ENCODE results near the gene C11orf98.

C11orf98 gene

GRCh38 chr11:62649486-62649885 lies 15.5 kb downstream of the C11orf98 start:
- TF ChIP-seq Cebpa-rat (IDR thresholded peaks at IDR 0.05), result no peak
- no peak overlapping the region; a peak in 1 of 22 replicates for H3K27ac ChIP-seq
- peaks cover 47 to 62% (median 54%) of the 10 kb centered on the region in 10 experiments for H3K4me1 ChIP-seq
- peak overlapping the region in 5 of 11 experiments; percentile 2 to 51 (median 27); a peak in 4 of 22 replicates for H3K9ac ChIP-seq
- H3K27me3 ChIP-seq, result no peaks in the 10 kb centered on the region
- no peak overlapping the region for H3K4me3 ChIP-seq
- H3K36me3 ChIP-seq, result peaks cover 28 to 55% (median 41%) of the 10 kb centered on the region in 11 experiments
- peaks cover 8 to 57% (median 35%) of the 10 kb centered on the region in 11 experiments; a peak in 19 of 22 replicates for H4K20me1 ChIP-seq
- H3K9me3 ChIP-seq (replicated peaks in 1 of 11), result no peaks in the 10 kb centered on the region
- no peak overlapping the region for H3K4me2 ChIP-seq

GRCh38 chr11:62648967-62649364 lies 16.0 kb downstream of the C11orf98 start:
- Histone ChIP-seq H4K20me1 (peaks cover 11 to 62% (median 38%) of the 10 kb centered on the region in 11 experiments; a peak in 19 of 22 replicates), H3K4me3 (no peak overlapping the region), H3K4me2 (no peak overlapping the region), H3K27me3 (no peaks in the 10 kb centered on the region), H3K27ac (peak overlapping the region in 1 of 11 experiments; percentile 7; a peak in 1 of 22 replicates), H3K36me3 (peaks cover 34 to 60% (median 46%) of the 10 kb centered on the region in 11 experiments), H3K9ac (peak overlapping the region in 7 of 11 experiments; percentile 2 to 51 (median 39); a peak in 7 of 22 replicates), H3K9me3 (replicated peaks in 1 of 11) (no peaks in the 10 kb centered on the region), H3K4me1 (peaks cover 44 to 61% (median 52%) of the 10 kb centered on the region in 10 experiments)
- no peak for TF ChIP-seq Cebpa-rat (IDR thresholded peaks at IDR 0.05)

- Histone ChIP-seq H3K27ac (peak overlapping the region in 1 of 11 experiments; percentile 36; a peak in 1 of 22 replicates), H3K27me3 (no peaks in the 10 kb centered on the region), H3K4me1 (peaks cover 43 to 61% (median 51%) of the 10 kb centered on the region in 10 experiments), H3K4me2 (0 out of 22 replicates have a peak overlapping the region, but pooled peaks of 3 of the 11 experiments have one; percentile 4 to 72 (median 69)), H3K9ac (peak overlapping the region in 9 of 11 experiments; percentile 24 to 100 (median 92); a peak in 14 of 22 replicates), H3K4me3 (no peak overlapping the region), H3K9me3 (replicated peaks in 1 of 11) (no peaks in the 10 kb centered on the region), H4K20me1 (peaks cover 11 to 68% (median 39%) of the 10 kb centered on the region in 11 experiments; a peak in 19 of 22 replicates), H3K36me3 (peaks cover 39 to 66% (median 52%) of the 10 kb centered on the region in 11 experiments)
- no peak for TF ChIP-seq Cebpa-rat (IDR thresholded peaks at IDR 0.05)
Observed at GRCh38 chr11:62648185-62648966, 16.6 kb downstream of the C11orf98 start.

GRCh38 chr11:62647609-62648005 lies 17.4 kb downstream of the C11orf98 start:
- Histone ChIP-seq H3K27ac (peak overlapping the region in 4 of 11 experiments; percentile 10 to 36 (median 18); a peak in 3 of 22 replicates), H3K4me2 (peak overlapping the region in 10 of 11 experiments; percentile 53 to 91 (median 69); a peak in 17 of 22 replicates), H4K20me1 (peaks cover 11 to 74% (median 47%) of the 10 kb centered on the region in 11 experiments; a peak in 19 of 22 replicates), H3K27me3 (no peaks in the 10 kb centered on the region), H3K4me3 (no peak overlapping the region), H3K4me1 (peaks cover 43 to 63% (median 54%) of the 10 kb centered on the region in 10 experiments), H3K9me3 (replicated peaks in 1 of 11) (no peaks in the 10 kb centered on the region), H3K9ac (peak overlapping the region in 9 of 11 experiments; percentile 24 to 100 (median 92); a peak in 15 of 22 replicates), H3K36me3 (peaks cover 47 to 74% (median 60%) of the 10 kb centered on the region in 11 experiments)
- TF ChIP-seq Cebpa-rat (IDR thresholded peaks at IDR 0.05), result no peak

GRCh38 chr11:62646825-62647608 lies 18.0 kb downstream of the C11orf98 start:
- peak overlapping the region in 7 of 10 experiments; percentile 51 to 99 (median 89); a peak in 9 of 20 replicates for H3K4me3 ChIP-seq
- no peaks in the 10 kb centered on the region for H3K9me3 ChIP-seq (replicated peaks in 1 of 11)
- no peak for TF ChIP-seq Cebpa-rat (IDR thresholded peaks at IDR 0.05)
- peaks cover 39 to 64% (median 55%) of the 10 kb centered on the region in 10 experiments for H3K4me1 ChIP-seq
- peaks cover 11 to 74% (median 53%) of the 10 kb centered on the region in 11 experiments; a peak in 19 of 22 replicates for H4K20me1 ChIP-seq
- peak overlapping the region; percentile 53 to 91 (median 69) for H3K4me2 ChIP-seq
- peak overlapping the region in 8 of 11 experiments; percentile 42 to 100 (median 94); a peak in 15 of 22 replicates for H3K9ac ChIP-seq
- peaks cover 53 to 80% (median 66%) of the 10 kb centered on the region in 11 experiments for H3K36me3 ChIP-seq
- H3K27me3 ChIP-seq, result no peaks in the 10 kb centered on the region
- peak overlapping the region in 3 of 11 experiments; percentile 15 to 98 (median 22); a peak in 3 of 22 replicates for H3K27ac ChIP-seq

GRCh38 chr11:62645946-62646824 lies 18.8 kb downstream of the C11orf98 start, which contains the start of gene GANAB:
TSS of gene GANAB (minus strand) at chr11:62646613. CDS start at chr11:62646599, 14 bp downstream.
- Histone ChIP-seq H3K4me1 (peaks cover 30 to 60% (median 50%) of the 10 kb centered on the region in 10 experiments), H4K20me1 (peaks cover 11 to 78% (median 61%) of the 10 kb centered on the region in 11 experiments; a peak in 19 of 22 replicates), H3K4me2 (peak within 1 kb of the TSS; percentile 86 to 98 (median 96)), H3K27ac (peak within 1 kb of the TSS; percentile 89 to 99 (median 96)), H3K27me3 (no peaks in the 10 kb centered on the region), H3K36me3 (peaks cover 54 to 83% (median 69%) of the 10 kb centered on the region in 11 experiments), H3K9ac (peak within 1 kb of the TSS; percentile 92 to 100 (median 98)), H3K9me3 (replicated peaks in 1 of 11) (no peaks in the 10 kb centered on the region), H3K4me3 (peak within 1 kb of the TSS; percentile 82 to 100 (median 96))
- no peak for TF ChIP-seq Cebpa-rat (IDR thresholded peaks at IDR 0.05)

GRCh38 chr11:62645671-62645945 lies 19.4 kb downstream of the C11orf98 start:
- H3K36me3 ChIP-seq, result peaks cover 54 to 83% (median 69%) of the 10 kb centered on the region in 11 experiments
- peak overlapping the region; percentile 82 to 100 (median 96) for H3K4me3 ChIP-seq

More at GRCh38 chr11:62645671-62645945, 19.4 kb downstream of the C11orf98 start:
- H3K4me2 ChIP-seq, result peak overlapping the region; percentile 86 to 98 (median 96)
- no peak for TF ChIP-seq Cebpa-rat (IDR thresholded peaks at IDR 0.05)
- H3K4me1 ChIP-seq, result peaks cover 29 to 56% (median 48%) of the 10 kb centered on the region in 10 experiments
- H3K27me3 ChIP-seq, result no peaks in the 10 kb centered on the region
- H4K20me1 ChIP-seq, result peaks cover 11 to 83% (median 67%) of the 10 kb centered on the region in 11 experiments; a peak in 19 of 22 replicates
- peak overlapping the region; percentile 89 to 99 (median 96); a peak in 21 of 22 replicates for H3K27ac ChIP-seq
- peak overlapping the region; percentile 92 to 100 (median 98) for H3K9ac ChIP-seq
- H3K9me3 ChIP-seq (replicated peaks in 1 of 11), result no peaks in the 10 kb centered on the region
